ENCODE measurements around the gene CBR3.

The CBR3 gene

DNA sequence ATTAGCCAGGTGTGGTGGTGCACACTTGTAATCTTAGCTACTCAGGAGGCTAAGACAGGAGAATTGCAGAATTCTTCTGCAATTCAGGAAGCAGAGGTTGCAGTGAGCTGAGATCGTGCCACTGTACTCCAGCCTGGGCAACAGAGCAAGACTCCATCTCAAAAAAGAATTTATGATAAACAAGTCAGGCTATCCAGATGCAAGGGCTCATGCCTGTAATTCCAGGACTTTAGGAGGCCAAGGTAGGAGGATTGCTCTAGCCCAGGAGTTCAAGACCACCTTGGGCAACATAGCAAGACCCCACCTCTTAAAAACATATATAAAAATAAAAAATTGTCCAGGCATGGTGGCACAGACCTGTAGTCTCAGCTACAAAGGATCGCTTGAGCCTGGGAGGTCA lies 10.5 kb upstream of the CBR3 start:
- ATAC-seq, result no peak

DNA sequence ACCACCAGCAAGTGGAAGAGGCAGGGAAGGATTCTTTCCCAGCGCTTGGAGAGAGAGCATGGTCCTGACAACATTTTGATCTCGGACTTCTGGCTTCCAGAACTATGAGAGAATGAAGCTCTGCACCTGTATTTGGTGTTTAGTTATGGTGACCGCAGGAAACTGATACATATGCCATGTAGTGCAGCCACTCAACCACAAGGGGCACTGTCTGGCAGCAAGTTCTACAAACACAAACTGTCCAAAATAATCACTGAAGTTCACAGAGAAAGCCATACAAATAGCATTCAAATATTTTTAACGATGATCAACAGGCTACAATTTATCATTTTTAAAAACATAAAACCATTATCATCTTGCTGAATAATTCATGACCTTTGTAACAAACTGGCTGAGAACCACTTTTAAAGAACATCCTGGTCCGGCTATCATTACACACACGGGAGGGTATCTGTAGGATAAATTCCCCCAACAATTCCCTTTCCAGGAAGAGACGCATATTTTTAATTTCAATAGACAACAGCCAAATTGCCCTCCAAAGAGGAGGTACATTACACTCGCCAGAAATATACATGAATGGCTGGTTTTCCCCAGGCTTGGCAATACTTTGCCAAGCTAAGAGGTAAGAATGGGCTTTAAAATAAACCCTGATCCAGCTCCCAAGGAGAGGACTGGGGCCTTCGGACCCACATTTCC lies 9.2 kb upstream of the CBR3 start:
- ATAC-seq, result peak; percentile 57
- TF ChIP-seq, protein P1, sequence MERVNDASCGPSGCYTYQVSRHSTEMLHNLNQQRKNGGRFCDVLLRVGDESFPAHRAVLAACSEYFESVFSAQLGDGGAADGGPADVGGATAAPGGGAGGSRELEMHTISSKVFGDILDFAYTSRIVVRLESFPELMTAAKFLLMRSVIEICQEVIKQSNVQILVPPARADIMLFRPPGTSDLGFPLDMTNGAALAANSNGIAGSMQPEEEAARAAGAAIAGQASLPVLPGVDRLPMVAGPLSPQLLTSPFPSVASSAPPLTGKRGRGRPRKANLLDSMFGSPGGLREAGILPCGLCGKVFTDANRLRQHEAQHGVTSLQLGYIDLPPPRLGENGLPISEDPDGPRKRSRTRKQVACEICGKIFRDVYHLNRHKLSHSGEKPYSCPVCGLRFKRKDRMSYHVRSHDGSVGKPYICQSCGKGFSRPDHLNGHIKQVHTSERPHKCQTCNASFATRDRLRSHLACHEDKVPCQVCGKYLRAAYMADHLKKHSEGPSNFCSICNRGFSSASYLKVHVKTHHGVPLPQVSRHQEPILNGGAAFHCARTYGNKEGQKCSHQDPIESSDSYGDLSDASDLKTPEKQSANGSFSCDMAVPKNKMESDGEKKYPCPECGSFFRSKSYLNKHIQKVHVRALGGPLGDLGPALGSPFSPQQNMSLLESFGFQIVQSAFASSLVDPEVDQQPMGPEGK (CRISPR knock-in tag; IDR thresholded peaks at IDR 0.05; ENCODE audit: borderline replicate concordance), result no peak
- no peak for TF ChIP-seq GLIS3 (CRISPR knock-in tag; IDR thresholded peaks at IDR 0.05)

More for the DNA sequence above, 10.5 kb upstream of the CBR3 start:
- TF ChIP-seq, protein P2, sequence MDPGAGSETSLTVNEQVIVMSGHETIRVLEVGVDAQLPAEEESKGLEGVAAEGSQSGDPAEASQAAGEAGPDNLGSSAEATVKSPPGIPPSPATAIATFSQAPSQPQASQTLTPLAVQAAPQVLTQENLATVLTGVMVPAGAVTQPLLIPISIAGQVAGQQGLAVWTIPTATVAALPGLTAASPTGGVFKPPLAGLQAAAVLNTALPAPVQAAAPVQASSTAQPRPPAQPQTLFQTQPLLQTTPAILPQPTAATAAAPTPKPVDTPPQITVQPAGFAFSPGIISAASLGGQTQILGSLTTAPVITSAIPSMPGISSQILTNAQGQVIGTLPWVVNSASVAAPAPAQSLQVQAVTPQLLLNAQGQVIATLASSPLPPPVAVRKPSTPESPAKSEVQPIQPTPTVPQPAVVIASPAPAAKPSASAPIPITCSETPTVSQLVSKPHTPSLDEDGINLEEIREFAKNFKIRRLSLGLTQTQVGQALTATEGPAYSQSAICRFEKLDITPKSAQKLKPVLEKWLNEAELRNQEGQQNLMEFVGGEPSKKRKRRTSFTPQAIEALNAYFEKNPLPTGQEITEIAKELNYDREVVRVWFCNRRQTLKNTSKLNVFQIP (CRISPR knock-in tag; IDR thresholded peaks at IDR 0.05; ENCODE audit: borderline replicate concordance, low read depth), result no peak
- TF ChIP-seq OSR1 (CRISPR knock-in tag; IDR thresholded peaks at IDR 0.05) (no peak), BACH2 (CRISPR knock-in tag; IDR thresholded peaks at IDR 0.05; ENCODE audit: borderline replicate concordance) (no peak), ISL1 (CRISPR knock-in tag; IDR thresholded peaks at IDR 0.05) (no peak)

DNA sequence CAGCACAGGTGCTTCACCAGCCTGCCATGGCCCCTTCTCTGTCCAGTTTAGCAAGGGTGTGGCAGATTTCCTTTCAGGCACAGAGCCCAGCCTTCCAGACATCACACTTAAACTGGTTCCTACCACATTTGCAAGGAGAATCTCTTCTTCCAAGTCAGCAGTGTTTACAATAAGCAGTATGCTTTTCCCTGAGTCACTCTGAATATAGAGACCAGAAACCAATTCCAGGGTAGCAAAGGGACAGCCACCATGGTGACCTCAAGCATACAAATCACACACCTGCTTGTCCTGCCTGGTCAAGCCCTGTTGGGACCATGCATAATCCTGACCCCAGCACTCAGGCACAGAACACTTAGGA lies 8.7 kb upstream of the CBR3 start:
- ATAC-seq, result no peak
- TF ChIP-seq OSR1 (CRISPR knock-in tag; IDR thresholded peaks at IDR 0.05) (no peak), ZNF70 (CRISPR knock-in tag; IDR thresholded peaks at IDR 0.05) (no peak), BACH2 (CRISPR knock-in tag; IDR thresholded peaks at IDR 0.05; ENCODE audit: borderline replicate concordance) (no peak), CSDC2 (CRISPR knock-in tag; IDR thresholded peaks at IDR 0.05) (no peak), PPARA (CRISPR knock-in tag; IDR thresholded peaks at IDR 0.05; ENCODE audit: borderline replicate concordance) (no peak), ZFP30 (CRISPR knock-in tag; IDR thresholded peaks at IDR 0.05) (no peak), TOX (CRISPR knock-in tag; IDR thresholded peaks at IDR 0.05; ENCODE audit: borderline replicate concordance) (no peak), ZNF8 (CRISPR knock-in tag; IDR thresholded peaks at IDR 0.05) (no peak), RARB (CRISPR knock-in tag; IDR thresholded peaks at IDR 0.05) (no peak), ZFP3 (CRISPR knock-in tag; IDR thresholded peaks at IDR 0.05) (no peak), ESRRG (CRISPR knock-in tag; IDR thresholded peaks at IDR 0.05) (no peak)
- TF ChIP-seq, protein P3, sequence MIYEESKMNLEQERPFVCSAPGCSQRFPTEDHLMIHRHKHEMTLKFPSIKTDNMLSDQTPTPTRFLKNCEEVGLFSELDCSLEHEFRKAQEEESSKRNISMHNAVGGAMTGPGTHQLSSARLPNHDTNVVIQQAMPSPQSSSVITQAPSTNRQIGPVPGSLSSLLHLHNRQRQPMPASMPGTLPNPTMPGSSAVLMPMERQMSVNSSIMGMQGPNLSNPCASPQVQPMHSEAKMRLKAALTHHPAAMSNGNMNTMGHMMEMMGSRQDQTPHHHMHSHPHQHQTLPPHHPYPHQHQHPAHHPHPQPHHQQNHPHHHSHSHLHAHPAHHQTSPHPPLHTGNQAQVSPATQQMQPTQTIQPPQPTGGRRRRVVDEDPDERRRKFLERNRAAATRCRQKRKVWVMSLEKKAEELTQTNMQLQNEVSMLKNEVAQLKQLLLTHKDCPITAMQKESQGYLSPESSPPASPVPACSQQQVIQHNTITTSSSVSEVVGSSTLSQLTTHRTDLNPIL (CRISPR knock-in tag; IDR thresholded peaks at IDR 0.05; ENCODE audit: low read depth), result no peak

DNA sequence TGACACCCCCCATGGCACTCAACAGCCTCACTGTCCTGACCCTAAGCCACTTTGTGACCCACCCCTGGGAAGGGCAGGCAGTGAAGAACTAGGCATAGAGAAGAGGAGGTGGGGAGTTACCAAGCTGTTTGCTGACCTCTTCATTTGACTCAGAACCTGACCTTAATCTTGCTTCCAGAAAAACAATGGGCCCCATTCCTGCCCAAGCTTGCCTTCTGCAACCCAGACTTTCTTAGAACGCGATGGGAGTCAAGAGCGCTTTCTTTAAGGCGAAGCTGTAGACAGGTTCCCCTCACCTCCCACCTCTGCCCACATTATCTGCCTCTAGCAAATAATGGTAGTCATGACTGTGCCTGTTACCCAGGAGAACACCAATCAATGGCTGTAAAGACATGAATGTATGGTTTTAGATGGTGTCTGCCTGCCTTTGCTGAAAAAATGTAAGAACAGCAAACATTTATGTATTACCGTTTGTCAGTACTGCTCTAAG lies 8.2 kb upstream of the CBR3 start:
- ATAC-seq, result no peak
- TF ChIP-seq OSR1 (CRISPR knock-in tag; IDR thresholded peaks at IDR 0.05), result no peak

DNA sequence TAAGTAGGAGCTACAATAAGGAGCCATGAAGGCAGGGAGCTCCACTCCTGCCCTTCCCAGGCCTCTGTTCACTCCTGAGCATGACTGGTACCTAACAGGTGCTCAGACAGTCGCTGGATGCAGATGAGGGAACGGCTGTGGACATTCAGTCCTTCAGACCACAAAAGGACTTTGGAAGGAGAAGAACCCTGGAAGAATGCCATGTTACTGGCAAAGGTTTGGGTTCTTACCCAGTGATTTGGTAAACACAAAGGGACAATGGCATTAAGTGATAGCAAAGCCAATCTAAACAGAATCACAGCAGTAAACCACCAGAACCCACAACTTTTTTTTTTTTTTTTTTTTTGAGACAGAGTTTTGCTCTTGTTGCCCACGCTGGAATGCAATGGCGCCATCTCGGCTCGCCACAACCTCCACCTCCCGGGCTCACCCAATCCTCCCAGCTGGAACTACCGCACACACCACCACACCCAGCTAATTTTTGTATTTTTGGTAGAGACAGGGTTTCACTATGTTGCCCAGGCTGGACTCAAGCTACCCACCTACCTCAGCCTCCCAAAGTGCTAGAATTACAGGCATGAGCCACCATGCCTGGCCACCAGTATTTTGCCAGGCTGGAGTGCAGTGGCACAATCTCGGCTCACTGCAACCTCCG lies 7.5 kb upstream of the CBR3 start:
- TF ChIP-seq CSDC2 (CRISPR knock-in tag; IDR thresholded peaks at IDR 0.05) (no peak), ZFP3 (CRISPR knock-in tag; IDR thresholded peaks at IDR 0.05) (no peak), ZNF565 (CRISPR knock-in tag; conservative IDR thresholded peaks at IDR 0.05; ENCODE audit: low read depth) (no peak), ARNTL (CRISPR knock-in tag; IDR thresholded peaks at IDR 0.05; ENCODE audit: borderline replicate concordance, low read depth) (no peak), TOX (CRISPR knock-in tag; IDR thresholded peaks at IDR 0.05; ENCODE audit: borderline replicate concordance) (no peak), RARB (CRISPR knock-in tag; IDR thresholded peaks at IDR 0.05) (no peak)
- no peak for ATAC-seq

DNA sequence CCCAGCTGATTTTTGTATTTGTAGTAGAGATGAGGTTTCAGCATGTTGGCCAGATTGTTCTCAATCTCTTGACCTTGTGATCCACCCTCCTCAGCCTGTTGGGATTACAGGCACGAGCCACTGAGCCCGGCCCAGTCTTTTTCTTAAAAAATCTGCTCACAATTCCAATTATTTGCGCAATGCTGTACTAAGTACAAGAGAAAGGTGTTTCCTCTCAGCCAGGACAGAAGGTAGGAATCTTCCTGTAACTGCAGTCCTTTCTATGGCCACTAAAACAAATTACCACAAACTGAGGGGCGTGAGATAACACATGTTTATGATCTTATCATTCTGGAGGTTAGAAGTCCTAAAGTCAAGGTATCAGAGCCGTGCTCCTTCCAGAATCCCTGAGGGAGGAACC lies 6.9 kb upstream of the CBR3 start:
- ATAC-seq, result no peak
- no peak for TF ChIP-seq OSR1 (CRISPR knock-in tag; IDR thresholded peaks at IDR 0.05)
- no peak for TF ChIP-seq PPARA (CRISPR knock-in tag; IDR thresholded peaks at IDR 0.05; ENCODE audit: borderline replicate concordance)
- TF ChIP-seq ZNF70 (CRISPR knock-in tag; IDR thresholded peaks at IDR 0.05), result no peak
- TF ChIP-seq ISL1 (CRISPR knock-in tag; IDR thresholded peaks at IDR 0.05), result no peak
- TF ChIP-seq SNAI2 (CRISPR knock-in tag; IDR thresholded peaks at IDR 0.05), result no peak
- TF ChIP-seq ARNTL (CRISPR knock-in tag; IDR thresholded peaks at IDR 0.05; ENCODE audit: borderline replicate concordance, low read depth), result no peak
- TF ChIP-seq ZFP3 (CRISPR knock-in tag; IDR thresholded peaks at IDR 0.05), result no peak
- no peak for TF ChIP-seq RARB (CRISPR knock-in tag; IDR thresholded peaks at IDR 0.05)
- no peak for TF ChIP-seq ZC3H10 (CRISPR knock-in tag; IDR thresholded peaks at IDR 0.05)
- no peak for TF ChIP-seq BACH2 (CRISPR knock-in tag; IDR thresholded peaks at IDR 0.05; ENCODE audit: borderline replicate concordance)
- TF ChIP-seq ESRRG (CRISPR knock-in tag; IDR thresholded peaks at IDR 0.05), result no peak
- no peak for TF ChIP-seq ZNF565 (CRISPR knock-in tag; conservative IDR thresholded peaks at IDR 0.05; ENCODE audit: low read depth)
- TF ChIP-seq, protein P2 (CRISPR knock-in tag; IDR thresholded peaks at IDR 0.05; ENCODE audit: borderline replicate concordance, low read depth), result no peak
- TF ChIP-seq ZFP30 (CRISPR knock-in tag; IDR thresholded peaks at IDR 0.05), result no peak
- TF ChIP-seq, protein P1 (CRISPR knock-in tag; IDR thresholded peaks at IDR 0.05; ENCODE audit: borderline replicate concordance), result no peak
- TF ChIP-seq CSDC2 (CRISPR knock-in tag; IDR thresholded peaks at IDR 0.05), result no peak

Measured in SK-N-SH treated with all-trans-retinoic acid at 6 μM for 48 hours (cell line).